ENCODE data around the gene THAP6.
"Not testable (repeated sequence)": the region's sequence is repeated elsewhere in the genome, so short reads cannot be mapped to it uniquely, and the experiment has no call there.

Gene THAP6

GRCh38 chr4:75525910-75526309 lies 11.6 kb downstream of the THAP6 start:
- no peak for DNase-seq (ENCODE audit: low spot score)

DNA sequence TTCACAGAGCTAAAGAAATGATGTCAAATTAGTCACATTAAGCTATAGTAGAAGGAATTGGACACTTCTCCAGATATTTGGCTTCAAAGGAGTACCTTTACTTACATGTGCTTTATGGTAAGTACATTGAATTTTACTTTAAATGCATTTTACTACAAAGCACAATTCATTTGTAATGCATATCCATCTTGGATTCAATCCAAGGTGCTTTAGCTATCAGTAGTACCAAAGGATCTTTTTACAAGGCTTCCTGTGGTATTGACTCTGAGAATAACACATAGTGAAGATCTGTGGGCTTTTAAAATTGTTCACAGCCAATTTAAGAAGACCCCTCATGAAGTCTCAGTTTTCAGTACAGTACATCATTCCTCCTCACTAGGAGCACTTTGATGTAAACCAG lies 13.2 kb downstream of the THAP6 start:
- no peak for DNase-seq (ENCODE audit: low spot score)

DNA sequence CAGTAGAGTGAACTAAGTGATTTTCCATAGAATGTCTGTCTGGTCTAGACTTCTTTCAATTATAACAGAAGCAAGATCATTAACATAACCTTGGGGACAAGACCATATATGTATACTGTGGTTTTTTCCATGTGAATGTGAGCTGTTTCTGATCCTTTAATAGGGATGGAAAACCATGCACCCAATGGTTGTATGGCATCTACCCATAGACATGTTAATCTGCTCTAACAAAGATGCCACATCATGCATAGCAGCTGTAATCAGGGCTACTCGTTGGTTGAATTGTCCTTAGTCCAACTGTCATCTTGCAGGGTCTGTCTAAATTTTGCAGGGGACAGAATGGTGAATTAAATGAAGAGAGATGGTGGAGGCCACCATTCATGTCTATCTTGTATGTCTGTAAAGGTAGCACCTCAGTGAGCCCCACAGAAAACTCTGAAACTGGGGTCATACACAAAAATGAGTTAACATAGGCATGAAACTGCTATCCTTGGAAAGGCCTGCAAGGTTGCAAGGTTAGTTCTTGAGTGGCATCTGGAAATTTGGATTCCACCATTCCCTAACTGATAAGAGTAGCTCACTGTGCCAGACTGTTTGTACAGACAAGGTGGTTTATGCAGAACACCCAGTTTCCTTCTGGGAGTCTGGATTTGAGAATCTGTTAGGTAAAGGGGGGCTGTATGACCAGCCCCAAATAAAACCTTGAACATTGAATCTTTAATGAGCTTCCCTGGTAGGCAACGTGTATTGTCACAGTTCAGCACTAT lies 16.5 kb downstream of the THAP6 start:
- no peak for DNase-seq (ENCODE audit: low spot score)

DNA sequence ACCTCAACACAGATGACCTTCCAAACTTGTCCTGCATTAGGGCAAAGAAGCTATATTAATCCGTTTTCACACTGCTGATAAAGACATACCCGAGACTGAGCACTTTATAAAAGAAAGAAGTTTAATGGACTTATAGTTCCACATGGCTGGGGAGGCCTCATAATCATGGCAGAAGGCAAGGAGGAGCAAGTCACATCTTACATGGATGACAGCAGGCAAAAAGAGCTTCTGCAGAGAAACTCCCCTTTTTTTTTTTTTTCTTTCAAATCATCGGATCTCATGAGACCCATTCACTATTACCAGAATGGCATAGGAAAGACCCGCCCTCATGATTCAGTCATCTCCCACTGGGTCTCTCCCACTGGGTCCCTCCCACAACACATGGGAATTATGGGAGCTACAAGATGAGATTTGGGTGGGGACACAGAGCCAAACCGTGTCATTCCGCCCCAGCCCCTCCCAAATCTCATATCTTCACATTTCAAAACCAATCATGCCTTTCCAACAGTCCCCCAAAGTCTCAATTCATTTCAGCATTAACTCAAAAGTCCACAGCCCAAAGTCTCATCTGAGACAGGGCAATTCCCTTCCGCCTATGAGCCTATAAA lies 17.4 kb downstream of the THAP6 start:
- not testable (repeated sequence) for DNase-seq (ENCODE audit: low spot score)

DNA sequence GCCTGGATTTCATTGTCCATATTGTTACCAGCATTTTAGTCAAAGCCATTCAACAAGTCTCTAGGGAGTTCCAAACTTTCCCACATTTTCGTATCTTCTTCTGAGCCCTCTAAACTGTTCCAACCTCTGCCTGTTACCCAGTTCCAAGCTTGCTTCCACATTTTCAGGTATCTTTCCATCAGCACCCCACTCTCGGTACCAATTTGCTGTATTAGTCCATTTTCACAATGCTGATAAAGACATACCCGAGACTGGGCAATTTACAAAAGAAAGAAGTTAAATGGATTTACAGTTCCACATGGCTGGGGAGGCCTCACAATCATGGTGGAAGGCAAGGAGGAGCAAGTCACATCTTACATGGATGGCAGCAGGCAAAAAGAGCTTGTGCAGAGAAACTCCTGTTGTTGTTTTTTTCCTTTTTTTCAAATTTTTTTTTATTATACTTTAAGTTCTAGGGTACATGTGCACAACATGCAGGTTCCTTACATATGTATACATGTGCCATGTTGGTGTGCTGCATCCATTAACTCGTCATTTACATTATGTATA lies 19.1 kb downstream of the THAP6 start:
- DNase-seq (ENCODE audit: low spot score): not testable (repeated sequence)

- not testable (repeated sequence) for DNase-seq (ENCODE audit: low spot score)
Observed at GRCh38 chr4:75533926-75534325, 19.7 kb downstream of the THAP6 start.

- DNase-seq (ENCODE audit: low spot score): not testable (repeated sequence)
Observed at GRCh38 chr4:75537308-75537707, 23.0 kb downstream of the THAP6 start.

GRCh38 chr4:75542824-75543223 lies 28.6 kb downstream of the THAP6 start:
- peak; percentile 72 for DNase-seq (ENCODE audit: low spot score)

DNA sequence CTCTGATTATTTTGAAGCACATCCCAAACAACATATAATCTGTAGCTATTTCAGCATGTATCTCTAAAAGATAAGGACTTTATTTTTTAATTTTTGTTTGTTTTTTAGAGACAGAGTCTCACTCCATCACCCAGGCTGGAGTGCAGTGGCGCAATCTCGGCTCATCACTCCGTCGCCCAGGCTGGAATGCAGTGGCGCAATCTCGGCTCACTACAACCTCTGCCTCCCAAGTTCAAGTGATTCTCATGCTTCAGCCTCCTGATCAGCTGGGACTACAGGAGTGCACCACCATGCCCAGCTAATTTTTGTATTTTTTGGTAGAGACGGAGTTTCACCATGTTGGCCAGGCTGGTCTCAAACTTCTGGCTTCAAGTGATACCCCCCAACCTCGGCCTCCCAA lies 29.9 kb downstream of the THAP6 start:
- not testable (repeated sequence) for DNase-seq (ENCODE audit: low spot score)

DNA sequence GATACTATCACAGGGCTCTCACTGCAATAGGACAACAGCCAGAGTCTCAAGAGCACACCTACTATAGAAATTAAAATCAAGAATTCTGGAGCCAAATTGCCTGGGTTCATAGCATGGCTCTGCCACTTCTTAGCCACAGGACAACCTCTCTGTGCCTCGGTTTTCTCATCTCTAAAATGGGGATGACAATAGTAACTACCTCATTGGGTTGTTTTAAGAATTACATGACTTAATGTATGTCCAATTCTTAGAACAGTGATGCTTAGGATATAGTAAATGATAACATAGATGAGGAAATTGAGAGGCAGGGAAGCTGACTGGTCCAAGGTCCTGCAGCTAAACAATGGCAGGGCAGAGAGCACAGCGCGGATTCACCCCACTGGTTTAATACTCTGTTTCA lies 30.6 kb downstream of the THAP6 start:
- DNase-seq (ENCODE audit: low spot score): no peak

- peak; percentile 61 for DNase-seq (ENCODE audit: low spot score)
Observed at GRCh38 chr4:75545526-75545925, 31.3 kb downstream of the THAP6 start.

GRCh38 chr4:75547647-75548387 lies 33.5 kb downstream of the THAP6 start:
- peak; percentile 9 for DNase-seq (ENCODE audit: low spot score)

DNA sequence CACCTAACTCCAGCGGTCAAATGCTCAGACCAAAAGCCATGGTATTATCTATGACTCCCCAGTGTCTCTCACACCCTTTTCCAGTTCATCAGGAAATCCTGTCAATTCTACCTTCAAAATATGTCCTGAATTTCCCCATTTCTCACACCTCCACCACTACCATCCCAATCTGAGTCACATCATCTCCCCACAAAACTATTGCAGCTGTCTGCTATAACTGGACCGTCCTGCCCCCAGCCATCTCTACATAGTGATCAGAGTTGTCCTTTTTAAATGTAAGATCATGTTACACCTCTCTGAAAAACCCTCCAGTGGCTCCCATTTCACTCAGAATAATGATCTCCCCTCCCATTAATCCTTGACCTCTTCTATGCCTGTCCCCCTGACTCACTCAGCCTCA lies 34.7 kb downstream of the THAP6 start:
- no peak for DNase-seq (ENCODE audit: low spot score)

GRCh38 chr4:75552452-75552851 lies 38.2 kb downstream of the THAP6 start:
- no peak for DNase-seq (ENCODE audit: low spot score)

GRCh38 chr4:75555294-75556164 lies 41.3 kb downstream of the THAP6 start, which contains the start of gene ODAPH:
Gene ODAPH, plus strand, starts transcription at chr4:75556066. Its CDS starts 17 bp downstream, at chr4:75556083.
- peak; percentile 7 for DNase-seq (ENCODE audit: low spot score)

DNA sequence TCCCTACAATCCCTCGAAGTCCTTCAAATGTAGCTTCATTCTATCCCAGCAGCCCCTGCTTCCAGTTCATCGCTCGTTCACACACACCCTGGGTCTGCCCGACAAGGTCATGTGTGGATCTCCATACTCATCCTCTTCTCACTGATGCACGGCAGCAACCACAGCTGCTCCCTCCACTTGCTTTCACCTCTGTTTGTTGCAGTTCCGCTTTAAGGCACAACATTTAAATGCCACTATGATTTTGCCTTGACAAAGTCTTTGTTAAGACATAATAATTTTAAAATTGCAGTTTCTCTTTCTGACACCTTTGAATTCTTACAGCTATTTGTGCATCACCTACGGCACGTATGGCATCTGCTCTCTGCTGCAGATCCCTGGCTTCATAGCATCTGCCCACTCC lies 43.4 kb downstream of the THAP6 start:
- DNase-seq (ENCODE audit: low spot score): no peak

DNA sequence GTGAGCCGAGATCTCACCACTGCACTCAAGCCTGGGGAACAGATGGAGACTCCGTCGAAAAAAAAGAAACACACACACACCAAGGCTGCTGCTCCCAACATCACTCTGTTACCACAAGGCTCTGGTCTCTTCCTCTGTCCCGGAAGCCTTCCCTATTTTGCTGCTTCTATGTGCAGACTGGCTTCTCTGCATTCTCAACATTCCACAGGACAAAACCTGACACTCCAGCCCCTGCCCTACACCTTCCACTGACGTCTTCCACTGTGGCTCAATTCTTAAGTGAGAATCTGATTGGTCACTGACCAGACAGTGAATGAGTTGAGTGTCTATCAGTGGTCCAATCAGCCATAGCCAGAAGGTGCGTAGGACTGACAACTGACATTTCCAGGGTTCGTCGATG lies 47.5 kb downstream of the THAP6 start:
- no peak for DNase-seq (ENCODE audit: low spot score)

DNA sequence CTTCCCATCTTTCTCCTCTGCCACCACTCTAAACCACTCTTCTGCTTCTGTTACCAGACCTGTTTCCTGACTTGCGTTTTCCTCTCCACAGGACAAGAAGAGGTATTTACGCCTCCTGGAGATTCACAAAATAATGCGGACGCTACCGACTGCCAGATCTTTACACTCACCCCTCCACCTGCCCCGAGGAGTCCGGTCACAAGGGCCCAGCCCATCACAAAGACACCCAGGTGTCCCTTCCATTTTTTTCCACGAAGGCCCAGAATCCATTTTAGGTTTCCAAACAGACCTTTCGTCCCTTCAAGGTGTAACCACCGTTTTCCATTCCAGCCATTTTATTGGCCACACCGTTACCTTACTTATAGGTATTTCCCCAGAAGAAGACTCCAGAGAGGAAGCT lies 49.8 kb downstream of the THAP6 start:
- DNase-seq (ENCODE audit: low spot score): no peak

- DNase-seq (ENCODE audit: low spot score): no peak
Observed at GRCh38 chr4:75565481-75565880, 51.2 kb downstream of the THAP6 start.

DNA sequence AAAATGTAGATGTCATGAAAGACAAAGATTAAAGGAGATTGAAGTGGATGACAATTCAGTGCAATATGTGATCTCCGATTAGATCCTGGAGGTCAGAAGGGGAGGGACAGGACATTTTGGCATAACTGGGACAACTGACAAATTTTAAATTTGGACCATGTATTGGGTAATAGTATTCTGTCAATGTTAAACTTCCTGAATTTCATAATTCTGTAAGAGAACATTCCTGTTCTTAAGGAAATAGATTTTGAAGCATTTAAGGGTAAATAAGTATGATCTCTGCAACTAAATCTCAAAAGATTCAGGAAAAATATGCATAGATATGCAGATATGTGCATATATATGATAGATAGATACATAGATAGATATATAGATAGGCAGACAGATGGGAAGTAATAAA lies 52.6 kb downstream of the THAP6 start:
- no peak for DNase-seq (ENCODE audit: low spot score)

- DNase-seq (ENCODE audit: low spot score): no peak
Observed at GRCh38 chr4:75567725-75568124, 53.5 kb downstream of the THAP6 start.
